Stimulated activated CD8-positive, alpha-beta memory T cell treated with anti-CD3 and anti-CD28 coated beads, Interleukin-15, amount 100 ng/mL, for 48 hours (primary cell): ENCODE data around the gene KRT36.
A peak's percentile ranks its signal among the peaks of the same experiment; 100 is the strongest.

Source experiments
- DNase-seq, 2 donors: peaks; one replicate each; pipeline ENCODE4 v3.0.0-alpha.2; 2020; ENCODE audit warnings: low read depth in 2 of 2

Gene KRT36

GRCh38 chr17:41500131-41500911 lies 10.6 kb upstream of the KRT36 start:
- DNase-seq = no peak

- DNase-seq = no peak
Measured at GRCh38 chr17:41499714-41500113, 10.0 kb upstream of the KRT36 start.

GRCh38 chr17:41498276-41498675 lies 8.6 kb upstream of the KRT36 start:
- DNase-seq = no peak

GRCh38 chr17:41496803-41497484 lies 7.2 kb upstream of the KRT36 start:
- DNase-seq = peak; percentile 64 to 73

GRCh38 chr17:41494524-41494923 lies 4.8 kb upstream of the KRT36 start:
- no peak for DNase-seq

GRCh38 chr17:41492771-41493170 lies 3.1 kb upstream of the KRT36 start:
- no peak for DNase-seq

- DNase-seq = no peak
Measured at GRCh38 chr17:41492351-41492750, 2.6 kb upstream of the KRT36 start.

GRCh38 chr17:41491476-41491875 lies 1.8 kb upstream of the KRT36 start:
- no peak for DNase-seq

- no peak for DNase-seq
Measured at GRCh38 chr17:41490000-41490990, 585 bp upstream of the KRT36 start.

GRCh38 chr17:41486809-41487530 lies 2.7 kb downstream of the KRT36 start:
- peak; percentile 12 to 21 for DNase-seq

- no peak for DNase-seq
Measured at GRCh38 chr17:41486316-41486715, 3.4 kb downstream of the KRT36 start.

- no peak for DNase-seq
Measured at GRCh38 chr17:41484920-41485904, 4.5 kb downstream of the KRT36 start.

- no peak for DNase-seq
Measured at GRCh38 chr17:41483991-41484826, 5.5 kb downstream of the KRT36 start.

GRCh38 chr17:41483531-41483930 lies 6.2 kb downstream of the KRT36 start:
- no peak for DNase-seq

GRCh38 chr17:41481036-41481435 lies 8.7 kb downstream of the KRT36 start, which contains the start of gene KRT35:
KRT35 (minus strand) TSS chr17:41481151; CDS start chr17:41481097, 54 bp downstream.
- DNase-seq = no peak

GRCh38 chr17:41480581-41480980 lies 9.1 kb downstream of the KRT36 start:
- no peak for DNase-seq

- no peak for DNase-seq
Measured at GRCh38 chr17:41480136-41480535, 9.6 kb downstream of the KRT36 start.

- no peak for DNase-seq
Measured at GRCh38 chr17:41478237-41478636, 11.5 kb downstream of the KRT36 start.
